HG03060 (cell line): ENCODE measurements around the gene ARMH3.

Experiments used
- ATAC-seq: cut with Tn5 transposase; IDR thresholded peaks from one replicate; pipeline ENCODE4 v1.9.1; 2021; ENCODE audit warnings: low read depth, moderate number of reproducible peaks; ENCODE audit not compliant: unreplicated experiment

The ARMH3 gene

DNA sequence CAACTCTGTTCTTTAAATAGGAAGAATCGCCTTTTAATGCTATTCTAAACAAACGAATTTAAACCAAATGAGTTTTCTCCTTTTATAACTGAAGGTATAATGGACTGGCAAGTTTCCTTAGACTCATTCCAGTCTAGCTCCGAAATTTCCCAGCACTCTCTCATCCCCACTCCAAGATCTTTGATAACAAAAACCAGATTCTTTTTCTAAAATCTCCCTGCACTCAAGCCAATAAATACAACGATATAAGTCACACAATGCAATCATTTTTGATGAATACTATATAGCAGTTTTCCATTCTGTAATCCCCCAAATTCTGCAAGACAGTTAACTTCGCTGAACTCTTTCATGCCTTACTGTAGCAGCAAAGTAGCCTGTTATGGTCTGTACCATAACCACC, 239.6 kb downstream of the ARMH3 start:
- ATAC-seq, result no peak

DNA sequence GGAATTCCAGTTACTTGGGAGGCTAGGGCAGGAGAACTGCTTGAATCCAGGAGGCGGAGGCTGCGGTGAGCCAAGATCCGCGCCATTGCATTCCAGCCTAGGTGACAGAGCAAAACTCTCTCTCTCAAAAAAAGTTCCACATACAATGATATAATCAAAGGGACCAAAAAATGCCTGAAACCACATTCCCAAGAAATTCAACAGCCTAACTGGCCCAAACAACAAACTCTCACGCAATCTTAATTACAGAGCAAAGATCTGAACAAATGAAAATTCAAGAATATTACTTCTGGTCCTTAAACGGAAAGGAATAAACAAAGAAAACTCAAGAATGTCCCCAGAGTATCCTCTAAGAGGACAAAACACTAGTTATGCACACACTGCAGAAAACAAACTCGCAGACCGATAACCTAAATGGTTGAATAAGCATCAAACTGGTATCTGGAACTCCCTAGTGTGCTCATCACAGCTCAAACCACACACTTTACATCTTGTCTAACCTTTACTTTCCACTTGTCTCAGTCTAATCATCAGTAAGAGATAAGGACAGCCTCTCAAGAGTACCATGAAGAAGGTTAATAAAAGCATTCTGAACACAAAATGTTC, 241.4 kb downstream of the ARMH3 start:
- ATAC-seq, result no peak

DNA sequence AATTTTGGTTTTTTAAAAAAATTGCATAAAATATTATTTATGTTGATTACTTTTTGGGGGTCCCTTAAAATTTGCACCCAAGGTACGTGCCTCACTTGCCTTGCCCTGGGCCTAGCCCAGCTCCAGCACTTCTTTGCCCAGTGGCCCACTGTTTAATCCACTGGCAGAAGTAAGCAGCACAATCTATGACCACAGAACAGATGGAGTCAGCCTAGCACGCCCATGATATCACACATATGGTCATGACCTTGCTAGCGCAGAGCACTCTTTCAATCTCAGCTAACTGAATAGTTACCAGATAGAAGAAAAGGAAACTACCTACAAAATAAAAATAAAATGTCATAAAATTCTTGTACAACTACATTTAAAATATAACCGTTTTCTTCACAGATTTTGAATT, 243.4 kb downstream of the ARMH3 start:
- ATAC-seq, result no peak

DNA sequence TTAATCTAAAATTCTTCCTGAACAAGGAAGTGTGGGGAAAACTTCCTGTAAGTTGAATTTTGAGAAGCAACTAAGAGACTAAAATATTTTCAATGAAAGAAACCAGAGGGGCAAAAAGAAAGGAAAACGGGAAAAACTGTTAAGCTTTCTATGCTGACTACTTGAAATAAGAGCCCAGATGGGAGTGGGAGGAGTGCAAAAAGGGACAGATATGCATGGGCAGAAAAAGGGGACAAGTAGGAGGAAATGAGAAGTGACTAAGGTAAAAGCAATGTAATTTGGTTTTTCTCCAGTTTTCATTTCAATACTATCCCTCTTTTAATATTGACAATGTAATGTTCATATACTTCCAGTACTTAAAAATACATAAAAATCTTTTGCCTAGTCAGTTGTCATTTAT, 248.8 kb downstream of the ARMH3 start:
- no peak for ATAC-seq

DNA sequence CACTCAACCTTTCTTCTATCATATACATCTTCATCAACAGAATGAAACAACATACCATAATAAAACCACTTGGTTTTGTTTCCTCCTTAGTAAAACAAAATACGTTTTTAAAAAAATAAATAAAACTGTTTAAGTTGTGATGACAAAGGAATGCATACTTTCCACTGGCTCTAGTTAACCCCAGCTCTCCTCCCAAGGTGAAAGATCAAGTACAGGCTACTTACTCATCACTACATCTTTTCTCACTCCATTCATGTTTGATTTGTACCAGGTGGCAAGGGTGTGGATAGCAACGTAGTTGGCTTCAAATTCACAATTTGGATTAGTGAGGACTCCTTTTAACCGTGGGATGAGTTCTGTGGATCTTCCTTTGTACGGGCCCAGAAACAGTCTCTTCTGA, 252.5 kb downstream of the ARMH3 start:
- no peak for ATAC-seq

DNA sequence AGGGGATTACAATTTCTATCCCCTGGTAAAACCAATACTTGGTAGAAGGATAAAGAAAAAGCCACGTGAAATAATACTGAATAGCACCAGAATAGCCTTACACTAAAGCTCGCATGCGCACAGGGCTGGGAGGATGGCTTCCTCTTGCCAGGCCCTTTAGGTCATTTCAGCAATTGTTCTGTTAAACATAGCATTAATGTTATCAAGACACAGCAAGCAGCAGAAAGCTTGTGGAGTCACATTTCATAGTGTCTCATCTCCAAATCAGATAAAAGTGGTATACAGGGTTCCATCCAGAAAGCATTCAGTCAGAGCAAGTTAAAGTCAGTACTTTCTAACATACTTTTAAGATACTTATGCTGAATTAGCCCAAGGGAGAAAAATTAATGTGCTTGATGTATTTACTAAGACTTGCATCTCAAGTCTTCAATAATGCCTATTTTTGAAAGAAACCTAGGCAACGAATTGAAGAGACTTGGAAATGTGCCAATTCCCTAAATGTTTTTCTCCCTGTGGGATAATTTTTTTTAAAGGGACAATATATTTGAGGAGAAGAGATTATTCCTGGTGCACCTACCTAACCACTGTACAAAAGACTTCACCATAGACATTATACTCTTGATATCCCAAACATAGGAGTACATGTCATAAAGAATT, 258.4 kb downstream of the ARMH3 start:
- no peak for ATAC-seq
